ENCODE results near the gene CMIP. TPM values are rescaled to one million over a fixed set of nuclear protein-coding genes. Genes with fewer than 3 reads are reported as not detected.

The CMIP gene
- total RNA-seq, 1 experiment from 2014 or later = 48.2 TPM

DNA sequence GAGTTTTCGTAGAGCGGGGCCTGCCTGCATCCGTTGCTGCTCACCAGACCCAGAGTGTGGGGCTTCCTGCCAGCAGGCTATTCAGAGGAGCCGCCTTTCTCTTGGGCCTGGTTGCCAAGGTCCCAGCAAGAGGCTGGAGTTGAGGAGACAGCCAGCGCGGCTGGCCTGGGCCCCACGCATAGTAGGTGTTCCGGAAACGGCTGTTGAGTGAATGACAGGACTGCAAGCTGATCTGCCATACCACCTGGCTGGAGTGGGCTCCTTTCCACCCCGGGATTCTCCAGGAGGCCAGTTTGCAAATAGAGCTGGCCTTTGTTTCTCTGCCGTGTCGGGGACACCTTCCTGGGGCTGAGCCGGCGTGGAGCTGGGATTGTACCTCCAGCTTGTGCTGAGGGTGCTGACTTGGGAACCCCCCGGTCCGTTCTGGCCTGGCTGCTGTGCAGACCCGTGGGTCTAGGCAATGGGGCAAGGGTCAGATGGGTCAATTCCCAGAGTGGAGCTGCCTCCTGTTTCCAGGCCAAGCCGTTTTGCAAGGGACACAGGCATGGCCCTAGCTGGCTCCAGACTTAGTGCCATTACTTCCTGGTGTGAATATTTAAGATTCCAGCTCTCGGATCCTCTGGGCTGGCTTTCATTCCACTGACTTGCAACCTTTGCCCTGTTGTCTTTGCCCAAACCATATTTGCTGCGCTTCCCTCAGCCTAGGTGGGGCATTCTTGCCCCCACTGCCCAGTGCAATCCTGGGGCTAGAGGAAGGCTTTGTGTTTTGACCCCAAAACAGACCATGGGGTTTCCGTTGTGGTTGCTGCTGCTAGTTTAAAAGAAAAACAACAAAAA, 68.8 kb downstream of the CMIP start:
- DNase-seq = peak; percentile 71
- H2BK5ac ChIP-seq (ENCODE audit: insufficient read length, low read length) = no peak overlapping the region
- no peak overlapping the region for H2BK15ac ChIP-seq (ENCODE audit: low read depth, low read length)
- H3K79me2 ChIP-seq (ENCODE audit: insufficient read depth, low read length) = peaks cover 8% of the 10 kb centered on the region; the same call in 1 of the 2 replicates
- no peak overlapping the region for H2AFZ ChIP-seq (ENCODE audit: low read length)
- no peak overlapping the region for H2AK5ac ChIP-seq (ENCODE audit: insufficient read length, low read length)
- no peaks in the 10 kb centered on the region for H3K27me3 Mint-ChIP-seq (ENCODE audit: low read depth)
- H3K9ac ChIP-seq (ENCODE audit: extremely low read depth, insufficient read length, low read length) = no peak overlapping the region
- no peaks in the 10 kb centered on the region for H3K9me3 ChIP-seq (ENCODE audit: control insufficient read depth, low read depth, low read length)
- H3K18ac ChIP-seq (ENCODE audit: insufficient read length, low read depth, low read length) = no peak overlapping the region
- no peak overlapping the region for H3K23ac ChIP-seq (ENCODE audit: insufficient read length, low read depth, low read length)
- no peak overlapping the region for H3K4me3 Mint-ChIP-seq
- H2BK20ac ChIP-seq (ENCODE audit: low read depth, low read length, poor library complexity, severe bottlenecking) = no peak overlapping the region
- no CpG with 5 or more reads among the region's 21 CpGs for WGBS (ENCODE audit: extremely low coverage, insufficient read length, low lambda C conversion rate)
- peaks cover 19 to 27% (median 20%) of the 10 kb centered on the region in 3 experiments for H3K36me3 Mint-ChIP-seq (ENCODE audit: insufficient read depth in 1 of 3, low read depth in 3 of 3)
- H3K27ac Mint-ChIP-seq = peak overlapping the region; percentile 66 to 93 (median 83)
- TF ChIP-seq, protein P1, sequence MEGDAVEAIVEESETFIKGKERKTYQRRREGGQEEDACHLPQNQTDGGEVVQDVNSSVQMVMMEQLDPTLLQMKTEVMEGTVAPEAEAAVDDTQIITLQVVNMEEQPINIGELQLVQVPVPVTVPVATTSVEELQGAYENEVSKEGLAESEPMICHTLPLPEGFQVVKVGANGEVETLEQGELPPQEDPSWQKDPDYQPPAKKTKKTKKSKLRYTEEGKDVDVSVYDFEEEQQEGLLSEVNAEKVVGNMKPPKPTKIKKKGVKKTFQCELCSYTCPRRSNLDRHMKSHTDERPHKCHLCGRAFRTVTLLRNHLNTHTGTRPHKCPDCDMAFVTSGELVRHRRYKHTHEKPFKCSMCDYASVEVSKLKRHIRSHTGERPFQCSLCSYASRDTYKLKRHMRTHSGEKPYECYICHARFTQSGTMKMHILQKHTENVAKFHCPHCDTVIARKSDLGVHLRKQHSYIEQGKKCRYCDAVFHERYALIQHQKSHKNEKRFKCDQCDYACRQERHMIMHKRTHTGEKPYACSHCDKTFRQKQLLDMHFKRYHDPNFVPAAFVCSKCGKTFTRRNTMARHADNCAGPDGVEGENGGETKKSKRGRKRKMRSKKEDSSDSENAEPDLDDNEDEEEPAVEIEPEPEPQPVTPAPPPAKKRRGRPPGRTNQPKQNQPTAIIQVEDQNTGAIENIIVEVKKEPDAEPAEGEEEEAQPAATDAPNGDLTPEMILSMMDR (conservative IDR thresholded peaks at IDR 0.05) = no peak
- no peak overlapping the region for H4K5ac ChIP-seq (ENCODE audit: insufficient read length, low read depth, low read length)
- H3K4me1 ChIP-seq (ENCODE audit: insufficient read depth, low read length) = no peaks in the 10 kb centered on the region; the same call in 1 of the 2 replicates
- H3K23me2 ChIP-seq (ENCODE audit: insufficient read length, low read depth, low read length, poor library complexity, severe bottlenecking) = no peaks in the 10 kb centered on the region
- H3K56ac ChIP-seq (ENCODE audit: insufficient read length, low read depth, low read length) = no peak overlapping the region
- no peak overlapping the region for H3T11ph ChIP-seq (ENCODE audit: low read length)
- no peak overlapping the region for H2BK12ac ChIP-seq (ENCODE audit: insufficient read length, low read depth, low read length)
- H3K27me3 ChIP-seq (ENCODE audit: insufficient read depth, low read length) = no peaks in the 10 kb centered on the region
- no peak overlapping the region for H3K4ac ChIP-seq (ENCODE audit: low read depth, low read length)
- H3K4me2 ChIP-seq (ENCODE audit: insufficient read depth, insufficient read length, low read length) = no peak overlapping the region
- H3K27ac ChIP-seq (ENCODE audit: insufficient read length, low read depth, low read length) = no peak overlapping the region
- peaks cover 12% of the 10 kb centered on the region for H3K79me1 ChIP-seq (ENCODE audit: insufficient read depth, low read depth, low read length, poor library complexity, severe bottlenecking)
- no peaks in the 10 kb centered on the region for H3K9me3 Mint-ChIP-seq
- H3K14ac ChIP-seq (ENCODE audit: insufficient read depth, low read length) = no peak overlapping the region
- H4K91ac ChIP-seq (ENCODE audit: insufficient read length, low read depth, low read length) = no peak overlapping the region
- no peak overlapping the region for H2BK120ac ChIP-seq (ENCODE audit: low read depth, low read length, poor library complexity, severe bottlenecking)
- peaks cover 19 to 25% of the 10 kb centered on the region in 2 experiments for H3K4me1 Mint-ChIP-seq
- H4K20me1 ChIP-seq (ENCODE audit: control insufficient read depth, insufficient read depth, insufficient read length) = no peaks in the 10 kb centered on the region
- no peak overlapping the region for H4K8ac ChIP-seq (replicated peaks; ENCODE audit: insufficient read length, low read depth, low read length)

Data from H9 (cell line).